ENCODE results near the gene FMNL1. TPM values are rescaled to one million over a fixed set of nuclear protein-coding genes. Genes with fewer than 3 reads are reported as not detected.

FMNL1 gene
- total and polyA plus RNA-seq, 7 donors: 8.9 to 35.5 (median 11.0) TPM

- Histone ChIP-seq H3K4me3 (no peak overlapping the region), H3K9me3 (no peaks in the 10 kb centered on the region), H3K36me3 (peaks cover 9 to 63% (median 30%) of the 10 kb centered on the region in 4 donors), H3K27ac (peak overlapping the region; percentile 79 to 98 (median 92)), H3K27me3 (no peaks in the 10 kb centered on the region), H3K4me1 (peaks cover 0 to 99% (median 90%) of the 10 kb centered on the region in 4 donors)
- intact Hi-C loops (cut with DNase I): no loop called here
- TF ChIP-seq POLR2A (IDR thresholded peaks at IDR 0.05) (no peak), EP300 (IDR thresholded peaks at IDR 0.05) (no peak), CTCF (IDR thresholded peaks at IDR 0.05) (no peak), POLR2AphosphoS5 (IDR thresholded peaks at IDR 0.05) (peak in 1 of 4 donors; percentile 5)
- WGBS, 2 donors: 72 to 75% methylated on average over 10 of the region's 10 CpGs
- DNase-seq: no peak
Measured at GRCh38 chr17:45287526-45288500, 66.1 kb downstream of the FMNL1 start.

GRCh38 chr17:45288825-45289224, 67.1 kb downstream of the FMNL1 start:
- H3K9me3 ChIP-seq: no peaks in the 10 kb centered on the region
- no peaks in the 10 kb centered on the region for H3K27me3 ChIP-seq
- TF ChIP-seq POLR2A (IDR thresholded peaks at IDR 0.05): no peak
- TF ChIP-seq POLR2AphosphoS5 (IDR thresholded peaks at IDR 0.05): peak; percentile 80 to 96 (median 93)
- TF ChIP-seq EP300 (IDR thresholded peaks at IDR 0.05): peak; percentile 70 to 97 (median 96)
- no peak for TF ChIP-seq CTCF (IDR thresholded peaks at IDR 0.05)
- peak overlapping the region; percentile 79 to 98 (median 92) for H3K27ac ChIP-seq
- H3K4me1 ChIP-seq: peaks cover 0 to 99% (median 90%) of the 10 kb centered on the region in 4 donors
- WGBS, 2 donors: 87 to 92% methylated on average over 10 of the region's 10 CpGs
- peaks cover 9 to 53% (median 25%) of the 10 kb centered on the region in 4 donors for H3K36me3 ChIP-seq
- DNase-seq: peak; percentile 92
- no peak overlapping the region for H3K4me3 ChIP-seq
- intact Hi-C loops (cut with DNase I): no loop called here

GRCh38 chr17:45289301-45290268, 67.9 kb downstream of the FMNL1 start:
- intact Hi-C loops (cut with DNase I): loop anchor here (2.0 kb wide), 1 partner anchor 15 kb away; no protein-coding TSS in a partner anchor
- H3K4me1 ChIP-seq: peaks cover 0 to 99% (median 90%) of the 10 kb centered on the region in 4 donors

GRCh38 chr17:45290269-45290765, 68.6 kb downstream of the FMNL1 start:
- WGBS, 2 donors: 91 to 93% methylated on average over 11 of the region's 11 CpGs
- DNase-seq: no peak
- no peak overlapping the region for H3K4me3 ChIP-seq
- peaks cover 0 to 99% (median 90%) of the 10 kb centered on the region in 4 donors for H3K4me1 ChIP-seq
- no peaks in the 10 kb centered on the region for H3K9me3 ChIP-seq
- H3K27ac ChIP-seq: peak overlapping the region; percentile 79 to 98 (median 92)
- H3K36me3 ChIP-seq: peaks cover 9 to 38% (median 18%) of the 10 kb centered on the region in 4 donors
- TF ChIP-seq CTCF (IDR thresholded peaks at IDR 0.05) (no peak), POLR2A (IDR thresholded peaks at IDR 0.05) (no peak), EP300 (IDR thresholded peaks at IDR 0.05) (no peak), POLR2AphosphoS5 (IDR thresholded peaks at IDR 0.05) (no peak)
- intact Hi-C loops (cut with DNase I): loop anchor here (2.0 kb wide), 1 partner anchor 14 kb away; no protein-coding TSS in a partner anchor
- no peaks in the 10 kb centered on the region for H3K27me3 ChIP-seq

More at GRCh38 chr17:45289301-45290268, 67.9 kb downstream of the FMNL1 start:
- Histone ChIP-seq H3K9me3 (no peaks in the 10 kb centered on the region), H3K27me3 (no peaks in the 10 kb centered on the region), H3K27ac (peak overlapping the region; percentile 79 to 98 (median 92)), H3K36me3 (peaks cover 9 to 45% (median 20%) of the 10 kb centered on the region in 4 donors), H3K4me3 (no peak overlapping the region)
- TF ChIP-seq POLR2A (IDR thresholded peaks at IDR 0.05): no peak
- DNase-seq: no peak
- WGBS, 2 donors: 81 to 86% methylated on average over 15 of the region's 15 CpGs
